Activated CD4-positive, CD25-positive, alpha-beta regulatory T cell treated with anti-CD3 and anti-CD28 coated beads, Interleukin-2, amount 50 U/mL, for 16 hours (primary cell): ENCODE measurements around the gene CYP2C9.
"Not testable (repeated sequence)": the region's sequence is repeated elsewhere in the genome, so short reads cannot be mapped to it uniquely, and the experiment has no call there.

Experiments used
- DNase-seq: peaks from one replicate; pipeline ENCODE4 v3.0.0-alpha.2; 2020; ENCODE audit warnings: low read depth, low spot score

Gene CYP2C9

DNA sequence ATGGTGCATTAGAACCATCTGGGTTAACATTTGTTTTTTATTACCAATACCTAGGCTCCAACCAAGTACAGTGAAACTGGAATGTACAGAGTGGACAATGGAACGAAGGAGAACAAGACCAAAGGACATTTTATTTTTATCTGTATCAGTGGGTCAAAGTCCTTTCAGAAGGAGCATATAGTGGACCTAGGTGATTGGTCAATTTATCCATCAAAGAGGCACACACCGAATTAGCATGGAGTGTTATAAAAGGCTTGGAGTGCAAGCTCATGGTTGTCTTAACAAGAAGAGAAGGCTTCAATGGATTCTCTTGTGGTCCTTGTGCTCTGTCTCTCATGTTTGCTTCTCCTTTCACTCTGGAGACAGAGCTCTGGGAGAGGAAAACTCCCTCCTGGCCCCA, at the start of gene CYP2C9:
TSS of gene CYP2C9 (plus strand) at position 276 of the 400 bp plus-strand sequence. CDS start at position 301, 25 bp downstream.
- no peak for DNase-seq

DNA sequence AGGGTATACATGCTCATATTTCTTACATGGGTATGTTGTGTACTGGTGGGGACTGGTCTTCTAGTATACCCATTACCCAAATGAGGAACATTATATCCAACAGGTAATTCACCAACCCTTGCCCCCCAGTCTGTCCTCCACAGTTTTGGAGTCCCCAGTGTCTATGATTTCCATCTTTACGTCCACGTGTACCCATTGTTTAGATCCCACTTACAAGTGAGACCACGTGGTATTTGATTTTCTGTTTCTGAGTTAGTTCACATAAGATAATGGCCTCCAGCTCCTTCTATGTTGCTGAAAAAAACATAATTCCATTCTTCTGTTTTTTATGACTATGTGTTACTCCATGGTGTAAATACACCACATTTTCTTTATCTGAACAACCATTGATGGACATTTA, 49.3 kb upstream of the CYP2C9 start:
- DNase-seq = no peak

DNA sequence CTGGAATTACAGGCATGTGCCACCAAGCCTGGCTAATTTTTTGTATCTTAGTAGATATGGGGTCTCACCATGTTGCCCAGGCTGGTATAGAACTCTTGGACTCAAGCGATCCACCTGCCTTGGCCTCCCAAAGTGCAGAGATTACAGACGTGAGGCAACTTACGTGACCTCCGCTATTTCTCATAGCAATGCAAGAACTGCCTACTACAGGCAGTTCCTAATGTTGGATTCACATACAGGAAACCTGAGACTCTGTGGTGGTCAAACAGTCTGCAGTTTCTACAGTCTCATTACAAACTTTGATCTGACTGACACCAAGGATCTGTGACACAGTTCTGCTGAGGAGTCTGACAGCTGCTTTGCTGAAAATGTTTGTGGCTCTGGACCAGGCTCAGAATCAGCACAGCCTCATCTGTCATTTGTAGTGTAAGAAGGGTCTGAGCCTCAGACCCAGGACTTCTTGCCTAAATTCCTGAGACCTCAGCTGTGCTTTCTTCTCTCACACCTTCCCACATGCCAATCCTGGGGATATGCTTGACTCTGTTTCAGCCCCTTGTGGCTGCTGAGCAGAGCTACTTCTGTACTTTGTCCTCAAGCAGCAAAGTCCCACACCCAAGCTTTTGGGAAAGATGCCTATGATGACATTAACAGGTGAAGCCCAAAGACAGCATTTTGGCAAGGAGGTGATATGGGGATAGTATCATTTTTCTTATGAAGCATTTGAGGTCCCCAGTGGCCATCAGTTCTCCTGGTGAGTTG, 48.0 kb upstream of the CYP2C9 start:
- DNase-seq = no peak

DNA sequence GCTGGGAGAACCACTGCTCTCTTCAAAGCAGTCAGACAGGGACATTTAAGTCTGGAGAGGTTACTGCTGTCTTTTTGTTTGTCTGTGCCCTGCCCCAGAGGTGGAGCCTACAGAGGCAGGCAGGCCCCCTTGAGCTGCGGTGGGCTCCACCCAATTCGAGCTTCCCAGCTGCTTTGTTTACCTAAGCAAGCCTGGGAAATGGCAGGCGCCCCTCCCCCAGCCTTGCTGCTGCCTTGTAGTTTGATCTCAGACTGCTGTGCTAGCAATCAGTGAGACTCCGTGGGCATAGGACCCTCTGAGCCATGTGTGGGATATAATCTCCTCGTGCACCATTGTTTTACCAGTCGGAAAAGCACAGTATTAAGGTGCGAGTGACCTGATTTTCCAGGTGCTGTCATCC, 40.0 kb upstream of the CYP2C9 start:
- not testable (repeated sequence) for DNase-seq

DNA sequence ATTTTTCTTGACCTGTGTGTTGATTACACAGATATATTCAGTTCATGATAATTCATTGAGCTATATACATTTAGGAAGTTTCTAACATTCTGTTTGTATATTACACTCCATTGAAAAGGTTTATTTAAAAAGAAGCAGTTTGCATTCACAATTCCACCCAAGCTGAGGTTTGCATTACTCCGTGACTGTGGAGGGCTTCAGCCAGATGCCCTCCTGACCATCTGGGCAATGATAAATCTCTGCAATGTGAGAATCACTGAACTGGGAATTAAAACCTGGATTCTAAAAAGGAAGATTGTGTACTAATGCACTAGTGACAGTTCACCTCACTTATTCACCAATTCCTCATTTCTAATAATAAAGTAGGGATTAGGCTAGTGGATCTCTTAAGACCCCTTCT, 36.4 kb upstream of the CYP2C9 start:
- DNase-seq = no peak

DNA sequence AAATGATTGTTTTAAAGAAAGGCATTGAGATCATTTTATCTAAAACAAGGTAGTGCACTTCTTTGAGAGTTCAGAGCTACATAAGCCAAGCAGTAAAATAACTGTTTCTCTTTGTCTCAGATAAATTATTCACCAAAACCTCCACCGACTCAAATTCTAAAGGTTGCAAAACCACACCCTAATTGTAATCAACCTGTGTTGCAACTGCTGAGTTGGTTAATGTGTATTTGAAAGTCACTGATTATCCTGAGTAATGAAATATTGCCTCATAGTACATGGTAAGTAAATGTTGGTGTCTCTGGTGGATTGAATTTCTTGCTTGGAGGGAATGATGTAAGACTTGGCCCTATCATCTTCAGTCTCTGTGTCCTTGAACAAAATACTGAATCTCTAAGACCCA, 35.9 kb upstream of the CYP2C9 start:
- no peak for DNase-seq

DNA sequence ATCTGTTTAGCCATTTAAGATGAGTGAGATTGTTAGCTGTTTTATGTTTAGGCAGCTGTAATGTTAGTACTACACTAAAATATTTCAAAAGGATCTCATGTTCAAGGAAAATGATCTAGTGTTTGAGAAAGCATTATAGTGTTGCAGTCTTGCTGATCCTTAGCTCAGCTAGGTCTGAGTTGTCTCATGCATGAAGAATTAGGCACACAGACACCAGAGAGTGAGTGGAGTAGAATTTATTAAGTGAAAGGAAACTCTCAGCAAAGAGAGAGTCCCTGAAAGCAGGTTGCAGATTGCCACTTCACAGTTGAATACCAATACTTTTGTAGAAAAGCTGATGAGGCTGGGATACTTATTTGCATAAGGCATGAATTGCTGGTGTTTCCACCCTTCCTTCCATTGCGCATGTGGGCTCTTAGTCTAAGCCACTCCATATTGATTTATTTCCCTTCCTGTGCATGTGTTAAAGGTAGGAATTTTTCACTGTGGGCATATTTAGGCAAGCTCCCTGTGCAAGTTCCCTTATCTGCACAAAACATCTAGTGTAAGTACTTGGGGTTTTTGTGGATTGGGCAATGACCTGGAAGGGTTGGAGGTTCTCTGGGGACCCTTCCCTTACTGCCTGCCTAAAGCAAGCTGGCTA, 33.8 kb upstream of the CYP2C9 start:
- not testable (repeated sequence) for DNase-seq

DNA sequence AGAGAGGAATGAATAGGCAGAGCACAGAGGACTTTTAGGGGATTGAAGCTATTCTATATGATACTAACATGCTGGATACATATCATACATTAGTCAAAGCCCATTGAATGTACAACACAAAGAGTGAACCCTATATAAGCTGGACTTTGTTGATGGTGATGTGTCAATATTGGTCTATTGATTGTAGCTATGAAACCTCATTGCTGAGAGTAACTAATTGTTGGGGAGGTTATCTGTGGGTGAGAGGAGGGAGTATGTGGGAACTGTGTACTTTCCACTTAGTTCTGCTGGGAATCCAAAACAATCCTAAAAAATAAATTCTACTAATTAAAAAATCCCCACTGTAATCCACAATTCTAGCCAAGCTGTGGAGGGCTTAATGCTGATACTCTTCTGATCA, 22.0 kb upstream of the CYP2C9 start:
- DNase-seq = no peak

DNA sequence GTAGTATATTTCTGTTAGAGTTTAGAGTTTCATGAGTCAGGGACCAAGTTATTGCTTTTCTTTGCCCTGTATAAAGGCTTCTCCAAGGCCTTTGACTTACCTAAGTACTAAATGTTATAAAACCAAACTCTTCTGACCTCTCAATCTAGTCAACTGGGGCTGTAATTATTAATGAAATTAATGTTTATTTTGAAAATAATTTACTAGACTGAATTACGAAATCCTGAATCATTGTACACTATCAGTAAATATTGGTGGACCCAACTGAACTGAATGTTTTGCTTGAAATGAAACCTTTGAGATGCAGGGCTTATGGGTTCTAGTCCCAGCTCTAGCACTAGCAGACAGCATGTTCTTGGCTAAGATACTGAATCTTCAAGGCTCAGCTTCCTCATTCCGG, 1.7 kb upstream of the CYP2C9 start:
- DNase-seq = no peak

DNA sequence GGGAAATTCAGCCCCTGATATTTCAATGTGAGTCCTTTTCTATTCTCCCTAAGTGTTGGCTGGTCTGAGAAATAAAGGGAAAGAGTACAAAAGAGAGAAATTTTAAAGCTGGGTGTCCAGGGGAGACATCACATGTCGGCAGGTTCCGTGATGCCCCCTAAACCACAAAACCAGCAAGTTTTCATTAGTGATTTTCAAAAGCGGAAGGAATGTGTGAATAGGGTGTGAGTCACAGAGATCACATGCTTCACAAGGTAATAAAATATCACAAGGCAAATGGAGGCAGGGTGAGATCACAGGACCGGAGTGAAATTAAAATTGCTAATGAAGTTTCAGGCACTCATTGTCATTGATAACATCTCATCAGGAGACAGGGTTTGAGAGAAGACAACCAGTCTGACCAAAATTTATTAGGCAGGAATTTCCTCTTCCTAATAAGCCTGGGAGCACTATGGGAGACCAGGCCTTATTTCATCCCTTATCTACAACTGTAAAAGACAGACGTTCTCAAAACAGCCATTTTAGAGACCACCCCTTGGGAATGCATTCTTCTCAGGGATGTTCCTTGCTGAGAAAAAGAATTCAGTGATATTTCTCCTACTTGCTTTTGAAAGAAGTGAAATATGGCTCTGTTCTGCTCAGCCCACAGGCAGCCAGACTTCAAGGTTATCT, 5.1 kb downstream of the CYP2C9 start:
- DNase-seq = not testable (repeated sequence)

DNA sequence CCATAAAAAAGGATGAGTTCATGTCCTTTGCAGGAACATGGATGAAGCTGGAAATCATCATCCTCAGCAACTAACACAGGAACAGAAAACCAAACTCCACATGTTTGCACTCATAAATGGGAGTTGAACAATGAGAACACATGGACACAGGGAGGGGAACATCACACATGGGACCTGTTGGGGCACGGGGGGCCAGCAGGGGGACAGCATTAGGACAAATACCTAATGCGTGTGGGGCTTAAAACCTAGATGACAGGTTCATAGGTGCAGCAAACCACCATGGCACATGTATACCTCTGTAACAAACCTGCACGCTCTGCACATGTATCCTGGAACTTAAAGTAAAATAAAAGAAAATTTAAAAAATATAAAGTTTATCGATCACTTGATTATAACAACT, 7.7 kb downstream of the CYP2C9 start:
- not testable (repeated sequence) for DNase-seq

DNA sequence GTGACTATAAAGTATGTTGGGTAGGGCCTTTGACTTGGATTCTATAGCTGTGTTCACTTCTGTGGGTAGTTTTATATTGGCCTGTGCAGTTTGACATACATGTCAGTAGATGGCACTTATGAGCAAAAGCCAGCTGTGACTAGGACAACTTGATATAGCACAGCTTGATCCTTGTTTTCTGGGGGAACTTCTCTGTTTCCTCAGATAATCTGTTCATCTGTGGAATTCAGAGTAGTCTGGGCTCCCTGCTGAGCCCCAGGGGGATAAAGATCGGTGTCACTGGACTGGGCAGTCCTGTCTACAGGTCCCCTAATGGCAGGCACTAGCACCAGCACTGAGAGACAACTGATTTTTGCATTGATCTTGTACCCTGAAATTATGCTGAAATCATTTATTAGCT, 25.4 kb downstream of the CYP2C9 start:
- no peak for DNase-seq

DNA sequence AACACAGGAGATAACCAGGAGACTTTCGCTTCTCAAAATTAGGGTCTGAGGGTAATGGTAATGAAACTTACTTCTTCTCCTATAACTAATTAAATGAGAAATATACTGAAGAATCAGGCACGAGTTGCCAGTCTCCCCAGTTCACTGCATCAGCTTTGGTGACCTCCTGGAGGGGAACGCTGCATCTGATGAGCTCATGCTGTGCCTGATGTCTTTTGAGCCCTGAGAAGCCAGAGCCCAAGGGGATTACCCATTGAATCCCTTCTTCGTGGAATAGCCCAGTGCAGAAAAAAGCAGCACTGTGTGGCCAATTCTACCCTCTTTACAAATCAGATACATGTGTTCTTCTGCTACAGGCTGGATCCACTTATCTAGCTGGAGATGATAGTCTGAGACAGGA, 45.1 kb downstream of the CYP2C9 start:
- DNase-seq = no peak

DNA sequence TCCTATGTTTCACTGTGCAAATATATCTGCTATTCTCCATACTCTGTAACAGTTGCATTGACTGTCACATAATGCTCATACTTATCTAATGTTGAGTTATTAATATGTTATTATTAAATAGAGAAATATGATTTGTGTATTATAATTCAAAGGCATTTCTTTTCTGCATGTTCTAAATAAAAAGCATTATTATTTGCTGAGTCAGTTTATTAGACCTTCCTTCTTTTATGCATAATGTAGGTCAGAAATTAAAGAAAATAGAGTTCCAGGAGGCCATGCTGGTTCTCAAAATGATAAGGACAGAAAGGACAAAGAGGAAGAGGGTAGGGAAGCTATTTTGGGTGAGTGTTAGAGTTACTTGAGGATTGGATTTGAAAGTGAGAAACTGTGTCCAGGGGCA, 50.7 kb downstream of the CYP2C9 start:
- no peak for DNase-seq

DNA sequence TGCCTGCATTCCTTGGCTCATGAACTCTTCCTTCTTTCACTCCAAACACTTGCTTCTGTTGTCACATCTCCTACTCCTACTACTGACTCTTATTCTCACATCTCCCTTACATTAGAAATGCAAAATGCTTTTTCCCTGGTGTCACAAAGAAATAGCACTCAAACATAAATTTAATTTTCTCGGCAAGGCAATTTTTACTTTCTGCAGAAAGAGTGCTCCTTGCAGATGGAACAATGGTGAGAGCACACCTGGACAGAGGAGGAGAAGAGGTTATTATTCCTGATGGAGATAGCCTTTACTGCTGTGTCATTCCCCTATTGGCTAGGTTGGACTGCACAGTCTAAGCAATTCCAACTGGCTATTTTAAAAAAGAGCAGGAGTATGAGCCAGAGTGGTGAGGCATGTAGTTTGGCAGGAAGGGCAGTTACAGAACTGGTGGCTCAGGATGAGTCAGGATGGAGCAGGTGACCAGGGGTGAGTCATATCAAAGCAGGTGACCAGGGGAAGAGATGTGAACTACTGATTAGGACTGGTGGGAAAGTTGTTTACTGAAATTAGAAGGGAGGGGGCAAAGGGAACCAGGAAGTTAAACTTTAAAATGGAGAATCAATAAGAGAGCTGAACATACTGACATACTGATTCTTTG, 52.9 kb downstream of the CYP2C9 start:
- no peak for DNase-seq

DNA sequence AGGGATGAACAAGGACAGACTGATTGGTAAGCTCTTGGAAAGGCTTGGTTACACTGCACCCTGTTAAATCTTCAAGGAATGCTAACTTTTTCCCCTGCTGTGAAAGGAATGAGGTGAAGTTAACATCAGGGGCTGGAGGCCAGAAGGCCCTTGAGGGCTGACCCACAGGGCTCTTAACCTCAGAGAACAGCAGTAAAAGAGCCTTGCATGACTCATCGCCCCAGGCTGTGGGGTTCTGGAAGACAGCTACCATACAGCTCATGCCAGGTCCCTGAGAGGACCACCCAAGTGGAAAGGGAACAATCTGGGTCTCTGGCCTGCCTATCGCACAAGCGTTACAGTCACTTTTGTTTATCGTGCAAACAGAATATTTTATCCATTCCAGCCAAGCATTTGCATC, 54.4 kb downstream of the CYP2C9 start:
- DNase-seq = no peak

DNA sequence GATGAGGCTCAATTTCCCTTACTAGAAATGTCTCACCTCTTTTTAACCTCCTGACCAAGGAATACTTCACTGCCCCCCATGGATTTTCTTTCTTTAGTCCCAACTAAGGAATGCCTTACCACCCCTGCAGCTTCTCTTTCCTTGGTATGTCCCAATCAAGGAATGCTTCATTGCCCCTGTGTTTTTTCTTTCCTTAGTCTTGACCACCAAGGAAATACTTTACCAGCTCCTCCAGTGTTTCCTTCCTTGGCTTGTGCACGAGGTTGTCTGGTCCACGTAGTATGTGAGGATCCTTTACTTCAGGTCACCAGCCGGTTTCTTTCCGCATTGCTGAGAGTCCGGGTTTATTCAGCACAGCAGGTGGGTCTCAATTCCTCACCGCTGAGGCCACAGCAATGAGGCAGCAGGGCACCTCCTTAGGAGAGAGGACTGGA, 59.3 kb downstream of the CYP2C9 start:
- no peak for DNase-seq

DNA sequence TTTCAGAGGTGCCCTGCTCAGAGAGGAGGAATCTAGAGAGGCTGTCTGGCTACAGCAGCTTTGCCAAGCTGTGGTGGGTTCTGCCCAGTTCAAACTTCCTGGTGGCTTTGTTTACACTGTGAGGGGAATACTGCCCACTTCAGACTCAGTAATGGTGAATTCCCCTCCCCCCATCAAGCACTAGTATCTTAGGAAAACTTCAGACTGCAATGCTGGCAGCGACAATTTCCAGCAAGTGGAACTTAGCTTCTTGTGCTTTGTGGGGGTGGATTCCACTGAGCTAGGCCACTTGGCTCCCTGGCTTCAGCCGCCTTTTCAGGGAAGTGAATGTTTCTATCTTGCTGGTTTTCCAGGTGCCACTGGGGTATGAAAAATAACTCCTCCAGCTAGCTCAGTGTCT, 88.0 kb downstream of the CYP2C9 start:
- DNase-seq = no peak

DNA sequence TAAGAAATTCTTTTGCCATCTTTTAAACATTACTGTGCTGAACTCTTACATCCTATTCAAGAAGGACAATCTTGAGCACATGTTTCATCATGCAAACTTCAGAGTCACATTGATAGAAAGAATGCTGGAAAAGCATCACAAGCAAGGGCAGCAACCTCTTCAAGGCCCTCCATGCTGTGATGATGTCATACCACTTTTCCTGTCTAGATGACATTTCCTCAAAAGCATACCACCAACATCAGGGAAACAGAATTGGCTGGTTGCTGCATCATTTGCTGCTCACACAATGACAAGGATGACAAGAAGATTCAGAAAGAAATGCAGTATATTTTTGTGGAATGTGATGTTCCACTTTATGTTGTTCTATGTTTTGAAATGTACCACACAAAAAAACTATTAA, 93.2 kb downstream of the CYP2C9 start:
- DNase-seq = no peak

DNA sequence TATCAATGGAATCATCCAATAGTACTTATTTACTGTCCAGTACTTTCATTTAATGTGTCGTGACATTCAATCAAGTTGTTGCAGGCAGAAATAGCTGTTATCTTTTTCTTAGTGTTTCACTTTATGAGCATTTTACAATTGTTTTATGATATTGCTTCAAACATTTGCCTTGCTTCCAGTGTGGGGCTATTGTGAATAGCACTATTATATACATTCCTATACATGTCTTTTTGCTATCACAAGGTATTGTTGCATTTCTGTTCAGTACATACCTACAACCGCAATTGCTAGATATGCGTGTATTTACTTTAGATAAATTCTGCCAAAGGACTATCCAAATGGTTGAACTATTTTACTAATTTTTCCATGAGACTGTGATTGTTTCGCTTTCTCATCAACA, 95.9 kb downstream of the CYP2C9 start:
- DNase-seq = no peak

DNA sequence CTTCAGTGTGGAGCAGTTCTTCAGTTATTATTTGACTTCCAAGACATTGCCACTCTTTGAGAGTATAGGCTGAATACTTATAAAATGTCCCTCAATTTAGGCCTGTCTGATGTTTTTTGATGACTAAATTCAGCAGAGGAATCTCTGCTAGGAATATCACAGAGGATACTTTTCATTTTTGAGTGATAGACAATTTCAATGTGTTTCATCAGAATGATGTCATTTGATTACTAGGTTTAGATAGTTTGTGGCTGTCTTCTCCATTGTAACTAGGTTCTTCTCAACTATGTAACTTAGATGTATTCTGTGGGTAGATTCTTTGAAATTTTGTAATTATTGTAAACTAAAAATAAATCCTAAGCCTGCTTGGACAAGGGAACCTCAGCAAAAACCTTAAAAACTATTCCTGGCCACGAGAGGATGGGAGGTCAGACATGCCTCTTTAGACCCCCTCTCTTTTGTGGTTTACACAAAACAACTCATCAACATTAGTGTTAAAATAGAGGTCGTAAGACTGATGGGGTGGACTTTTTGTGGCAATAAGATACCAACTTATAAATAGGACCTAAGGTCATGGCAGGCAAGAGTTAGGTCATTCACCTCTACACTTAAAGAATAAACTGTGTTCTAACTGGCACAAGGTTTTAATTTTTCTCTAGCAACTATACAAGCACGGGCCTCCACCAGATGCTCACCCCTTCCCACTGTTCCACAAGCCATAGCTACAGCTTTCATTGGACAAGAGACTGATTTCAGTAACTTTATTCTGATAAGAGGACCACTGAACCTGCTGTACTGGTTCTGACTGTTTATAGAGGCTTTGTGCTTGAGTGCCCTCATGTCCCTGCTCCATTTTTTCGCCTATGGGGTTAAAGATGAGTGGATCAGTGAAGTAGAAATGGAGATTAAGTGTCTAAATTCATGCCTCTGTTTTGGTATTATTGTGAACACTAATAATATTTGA, 97.2 kb downstream of the CYP2C9 start:
- DNase-seq = no peak
